SJSA1 (cell line): Measurements from ENCODE around the gene GGT1. TPM values are rescaled to one million over a fixed set of nuclear protein-coding genes. Genes with fewer than 3 reads are reported as not detected.
"Not testable (repeated sequence)": the region's sequence is repeated elsewhere in the genome, so short reads cannot be mapped to it uniquely, and the experiment has no call there.

Experiments
- DNase-seq, 2 experiments: peaks; one replicate each; pipeline ENCODE4 v3.0.0-alpha.2; 2015 to 2020; ENCODE audit warnings: low spot score in 2 of 2, low read depth in 1 of 2
- H3K27ac ChIP-seq: fragments of 250-450 bp; sonication (Bioruptor Pico); 2 replicates; pipeline ENCODE4 v1.5.1; 2020; ENCODE audit warnings: mild to moderate bottlenecking, moderate library complexity
- H3K27me3 ChIP-seq: fragments of 250-450 bp; sonication (Bioruptor Pico); replicated peaks from 2 replicates; pipeline ENCODE4 v1.5.1; 2020; ENCODE audit warnings: mild to moderate bottlenecking, moderate library complexity
- H3K36me3 ChIP-seq: fragments of 250-450 bp; sonication (Bioruptor Pico); 2 replicates; pipeline ENCODE4 v1.5.1; 2020; ENCODE audit warnings: mild to moderate bottlenecking
- H3K4me1 ChIP-seq: fragments of 250-450 bp; sonication (Bioruptor Pico); replicated peaks from 2 replicates; pipeline ENCODE4 v1.6.1; 2021; ENCODE audit warnings: mild to moderate bottlenecking
- H3K4me3 ChIP-seq: fragments of 250-450 bp; sonication (Bioruptor Pico); 2 replicates; pipeline ENCODE4 v1.5.1; 2020; ENCODE audit warnings: mild to moderate bottlenecking
- H3K9me3 ChIP-seq: fragments of 250-450 bp; sonication (Bioruptor Pico); replicated peaks from 2 replicates; pipeline ENCODE4 v1.5.1; 2020; ENCODE audit warnings: mild to moderate bottlenecking
- total RNA-seq: library from RNA; depleted of rRNA; stranded (reverse); fragments of >200 nt; shearing (Covaris generic); gene quantifications from 2 replicates; pipeline ENCODE4 v1.2.3, GENCODE V29; 2014; rRNA removed

The GGT1 gene
- 0.06 and 0.61 TPM in 2 replicates for total RNA-seq

DNA sequence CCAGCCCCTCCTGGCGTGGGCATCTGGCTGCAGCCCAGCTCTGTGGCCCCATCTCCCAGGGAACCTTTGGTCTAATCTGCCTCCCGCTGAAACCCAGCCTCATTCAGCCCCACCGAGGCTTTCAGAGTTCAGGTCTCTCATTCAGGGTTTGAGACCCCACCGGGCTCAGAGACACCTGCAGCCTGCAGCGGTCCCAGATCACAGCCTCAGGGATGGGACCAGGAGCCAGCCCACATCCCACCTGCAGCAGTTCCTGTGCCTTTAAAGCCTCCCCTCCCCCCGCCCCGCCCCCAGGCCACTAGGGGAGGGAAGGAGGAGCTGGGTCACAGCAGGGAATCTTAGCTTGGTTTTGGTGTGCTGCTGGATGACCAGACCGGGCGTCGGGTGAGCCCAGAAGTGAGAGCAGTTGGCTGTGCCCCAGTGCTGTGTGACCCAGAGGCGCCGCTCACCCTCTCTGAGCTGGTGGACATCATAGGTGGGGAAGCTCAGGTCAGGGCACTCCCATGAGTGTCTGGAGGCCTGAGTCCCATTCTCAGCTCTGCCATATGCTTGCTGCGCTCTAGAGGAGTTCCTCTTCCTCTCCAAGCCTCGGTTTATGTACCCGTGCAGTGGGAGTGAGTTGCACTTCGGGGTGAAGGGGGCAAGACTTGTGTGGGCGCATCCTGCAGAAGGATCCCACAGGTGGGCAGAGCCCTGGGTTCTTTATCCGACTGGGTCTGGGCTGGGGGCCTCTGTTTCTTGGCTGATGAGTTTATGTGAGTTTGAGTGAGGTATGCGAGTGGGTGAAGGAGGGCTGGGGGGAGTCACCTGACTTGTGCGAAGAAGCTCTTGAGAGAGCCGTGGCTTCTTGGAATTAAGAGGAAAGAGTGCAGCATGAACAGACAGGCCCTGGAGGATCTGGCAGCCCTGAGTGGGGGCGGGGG is at the start of gene GGT1:
Gene GGT1, plus strand, starts transcription at position 347 of the 923 bp plus-strand sequence. CDS start 7,889 bp downstream, outside the sequence.
- H3K27me3 ChIP-seq, DNase-seq, H3K4me3 ChIP-seq, H3K4me1 ChIP-seq, H3K36me3 ChIP-seq, H3K27ac ChIP-seq, H3K9me3 ChIP-seq: not testable (repeated sequence)

DNA sequence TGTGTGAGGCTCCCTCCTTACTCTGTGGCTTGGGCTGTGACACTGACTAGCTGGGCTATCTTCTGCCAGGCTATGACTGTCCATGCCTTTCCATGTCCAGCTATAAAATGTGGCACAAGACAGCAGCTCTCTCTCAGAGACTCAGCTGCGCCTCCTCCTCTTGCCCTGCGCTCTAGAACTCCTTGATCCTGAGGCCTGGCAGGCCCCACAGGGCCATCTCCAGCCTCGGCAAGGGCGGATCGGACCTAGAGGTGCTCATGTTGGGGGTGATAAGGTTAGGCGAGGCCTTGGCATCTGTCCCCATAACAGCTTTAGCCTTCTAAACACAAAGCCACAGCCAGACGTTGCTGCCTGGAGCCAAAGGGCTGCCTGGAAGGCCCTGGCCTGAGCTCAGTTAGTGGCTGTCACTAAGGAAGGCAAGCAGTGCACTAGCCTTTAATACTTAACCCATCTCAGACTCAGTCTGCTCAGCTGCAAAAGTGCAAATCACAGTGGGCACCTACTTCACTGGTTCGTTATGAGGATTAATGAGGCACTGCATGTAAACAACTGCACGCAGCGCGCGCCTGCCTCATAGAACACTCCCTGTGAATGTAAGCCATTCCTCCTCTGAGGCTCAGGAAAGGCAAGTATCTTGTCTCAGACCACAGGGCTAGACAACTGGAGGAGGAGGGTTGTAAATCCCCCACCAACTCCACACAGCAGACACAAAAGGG is 49.2 kb upstream of the GGT1 start:
- H3K27me3 ChIP-seq = no peaks in the 10 kb centered on the region
- peak overlapping the region; percentile 89 for H3K4me3 ChIP-seq
- peak overlapping the region; percentile 72; the same call in 1 of the 2 replicates for H3K27ac ChIP-seq
- peaks cover 18% of the 10 kb centered on the region for H3K4me1 ChIP-seq
- peaks cover 59% of the 10 kb centered on the region for H3K36me3 ChIP-seq
- DNase-seq = no peak
- H3K9me3 ChIP-seq = no peaks in the 10 kb centered on the region

DNA sequence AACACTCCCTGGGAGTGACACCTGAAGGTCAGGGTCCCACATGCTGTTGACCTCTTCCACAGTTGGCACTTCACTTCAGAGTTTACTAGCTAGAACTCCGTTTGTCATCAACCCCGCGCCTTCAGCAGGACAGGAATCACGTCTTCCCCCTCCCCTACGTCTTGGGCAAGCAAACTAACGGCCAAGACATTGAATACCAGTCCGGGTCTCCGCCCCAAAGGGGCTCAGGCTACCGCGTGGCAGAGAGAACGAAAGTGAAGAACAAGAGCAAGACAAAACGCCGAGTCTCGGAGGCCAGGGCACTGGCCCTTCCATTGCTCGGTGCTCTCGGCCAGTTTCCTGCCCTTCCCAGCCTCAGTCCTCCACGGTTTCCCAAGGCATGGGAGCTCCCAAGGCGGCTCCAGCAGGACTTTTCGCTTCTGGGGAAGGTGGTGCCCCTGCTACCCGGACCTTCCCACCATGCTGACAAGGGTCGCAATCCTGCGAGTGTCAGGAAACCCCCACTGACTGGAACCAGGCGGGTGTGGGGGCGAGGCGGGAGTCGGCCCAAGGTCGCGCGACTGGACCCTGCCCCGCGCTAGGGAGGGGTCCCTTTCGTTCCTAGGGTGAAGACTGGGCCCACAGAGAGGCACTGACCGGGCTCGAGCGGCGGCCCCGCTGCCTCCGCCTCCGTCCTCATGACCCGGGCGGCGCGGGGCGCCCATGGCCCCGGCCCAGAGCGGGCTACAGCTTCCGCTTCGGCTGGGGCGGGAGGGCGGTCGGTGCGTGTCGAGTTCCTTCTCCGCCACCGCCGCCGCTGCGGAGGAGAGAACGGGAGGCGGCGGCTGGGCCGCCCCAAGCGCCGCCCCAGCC is 48.5 kb upstream of the GGT1 start, which contains the start of gene GUCD1:
Gene GUCD1, minus strand, starts transcription at position 826 of the 852 bp plus-strand sequence. Its CDS starts 147 bp downstream, at position 679.
- Histone ChIP-seq H3K4me1 (peaks cover 18% of the 10 kb centered on the region), H3K36me3 (peaks cover 59% of the 10 kb centered on the region), H3K9me3 (no peaks in the 10 kb centered on the region), H3K4me3 (peak within 1 kb of the TSS; percentile 89), H3K27me3 (no peaks in the 10 kb centered on the region), H3K27ac (peak within 1 kb of the TSS; percentile 95)
- peak; percentile 49 to 55 for DNase-seq

DNA sequence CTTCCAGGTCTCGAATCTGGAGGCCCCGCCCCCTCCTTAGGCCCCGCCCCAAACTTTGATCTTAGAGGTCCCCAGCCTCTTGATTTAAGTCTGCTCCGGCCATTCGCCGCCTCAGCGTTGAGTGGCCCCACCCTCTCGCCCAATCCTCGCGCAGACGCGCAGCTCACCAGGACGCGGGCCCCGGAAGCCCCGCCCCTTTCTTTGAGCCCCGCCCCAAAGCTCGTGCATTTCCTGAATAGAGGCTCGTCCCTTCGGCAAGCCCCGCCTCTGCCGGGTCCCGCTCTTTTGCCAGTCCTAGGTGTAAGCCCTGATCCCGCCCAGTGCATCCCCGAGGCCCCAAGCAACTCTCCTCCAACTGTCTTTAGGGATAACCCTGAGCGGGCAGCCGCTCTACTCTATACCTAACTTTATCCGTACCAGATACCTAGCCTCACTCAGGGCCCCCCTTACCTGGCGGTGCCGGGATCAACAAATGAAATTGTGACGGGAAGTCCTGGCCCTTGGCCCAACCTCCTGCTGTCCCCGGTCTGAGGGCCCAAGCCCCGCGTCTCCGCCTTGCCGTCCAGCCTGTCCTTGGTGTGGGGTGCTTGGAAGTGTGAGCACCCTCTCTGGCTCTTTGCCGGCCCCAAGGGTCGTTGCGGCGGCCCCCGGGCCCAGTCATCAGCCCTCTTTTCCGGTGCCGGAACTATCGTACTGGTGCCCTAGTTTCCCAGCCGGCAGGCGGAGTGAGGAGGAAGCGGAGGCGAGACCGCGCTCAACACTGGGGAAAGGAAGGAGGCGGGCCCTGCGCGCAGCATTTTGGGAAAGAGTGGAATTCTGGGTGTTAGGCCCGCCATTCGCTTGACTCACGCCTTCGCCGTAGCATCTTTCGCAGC is 47.6 kb upstream of the GGT1 start, which contains the start of gene SNRPD3:
Gene SNRPD3, plus strand, starts transcription at position 835 of the 875 bp plus-strand sequence. CDS start 1,676 bp downstream, outside the sequence.
- peak; percentile 98 to 99 for DNase-seq
- Histone ChIP-seq H3K9me3 (no peaks in the 10 kb centered on the region), H3K4me1 (peaks cover 18% of the 10 kb centered on the region), H3K27me3 (no peaks in the 10 kb centered on the region), H3K27ac (peak within 1 kb of the TSS; percentile 95), H3K36me3 (peaks cover 53% of the 10 kb centered on the region), H3K4me3 (peak within 1 kb of the TSS; percentile 89)

DNA sequence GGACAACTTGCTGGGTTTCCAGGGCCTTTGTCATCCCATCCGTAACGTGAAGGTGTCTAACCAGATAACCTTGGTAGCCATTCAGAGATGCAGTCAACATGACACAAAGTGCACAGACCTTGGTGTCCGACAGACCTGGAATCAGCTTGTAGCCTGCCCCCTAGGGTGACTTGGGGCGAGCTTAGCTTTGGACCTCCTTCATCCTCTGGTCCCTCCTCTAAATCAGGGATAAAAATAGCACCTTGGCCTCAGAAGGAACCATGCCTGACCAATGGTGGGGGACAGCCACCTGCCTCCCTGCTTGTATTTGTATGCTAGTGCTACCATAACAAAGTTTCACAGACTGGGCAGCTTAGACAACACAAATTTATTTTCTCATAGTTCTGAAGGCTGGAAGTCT is 43.5 kb upstream of the GGT1 start:
- Histone ChIP-seq H3K9me3 (no peaks in the 10 kb centered on the region), H3K4me3 (no peak overlapping the region), H3K36me3 (peaks cover 70% of the 10 kb centered on the region), H3K27me3 (no peaks in the 10 kb centered on the region), H3K27ac (no peak overlapping the region), H3K4me1 (peaks cover 6% of the 10 kb centered on the region; the same call in 1 of the 2 replicates)
- no peak for DNase-seq

DNA sequence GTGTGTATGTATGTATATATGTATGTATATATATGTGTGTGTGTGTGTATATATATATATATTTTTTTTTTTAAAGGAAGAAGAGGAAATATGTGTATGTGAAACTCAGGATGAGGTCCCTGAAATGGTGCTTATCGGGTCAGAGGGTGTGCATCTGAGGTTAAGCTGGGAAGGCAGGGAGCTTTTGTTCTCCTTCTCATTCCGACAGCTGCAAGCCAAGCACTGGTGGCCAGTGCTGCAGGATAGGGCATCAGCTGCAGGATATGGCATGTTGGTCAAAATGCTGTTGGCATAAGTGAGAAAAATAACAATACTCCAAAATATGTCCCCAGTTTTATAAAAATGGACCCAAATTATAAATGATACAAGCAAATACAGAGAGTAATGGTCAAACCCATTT is 39.7 kb upstream of the GGT1 start:
- Histone ChIP-seq H3K4me3 (no peak overlapping the region), H3K9me3 (no peaks in the 10 kb centered on the region), H3K27me3 (no peaks in the 10 kb centered on the region), H3K4me1 (peaks cover 14% of the 10 kb centered on the region), H3K27ac (no peak overlapping the region), H3K36me3 (peaks cover 75% of the 10 kb centered on the region)
- DNase-seq = no peak

DNA sequence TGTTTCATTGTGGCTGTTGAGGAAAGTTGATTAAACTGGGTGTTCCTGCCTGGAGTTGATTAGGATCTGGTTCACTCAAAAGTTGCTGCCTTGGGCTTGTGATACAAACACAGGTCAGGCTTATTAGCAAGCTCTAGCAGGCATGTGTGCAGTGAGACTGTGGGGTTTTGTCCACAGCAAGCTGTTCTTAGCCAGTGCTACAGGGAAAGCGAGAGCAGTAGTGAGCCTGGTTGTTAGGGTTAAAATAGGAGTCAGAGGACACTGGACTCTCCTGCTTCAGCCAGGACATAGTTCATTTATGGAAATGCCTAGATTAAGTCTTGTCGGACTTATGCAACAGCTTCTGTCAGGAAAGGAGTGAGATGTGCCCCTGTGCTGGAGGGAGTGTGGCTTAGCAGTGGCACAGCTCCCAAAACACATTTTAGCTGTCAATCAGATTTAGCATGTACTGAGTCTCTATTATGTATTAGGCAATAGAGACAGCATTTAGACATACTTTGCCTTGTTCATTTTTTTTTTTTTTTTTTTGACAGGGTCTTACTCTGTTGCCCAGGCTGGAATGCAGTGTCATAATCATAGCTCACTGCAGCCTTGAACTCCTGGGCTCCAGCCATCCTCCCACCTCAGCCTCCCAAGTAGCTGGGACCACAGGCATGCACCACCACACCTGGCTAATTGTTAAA is 38.5 kb upstream of the GGT1 start:
- DNase-seq = no peak
- no peaks in the 10 kb centered on the region for H3K9me3 ChIP-seq
- H3K4me3 ChIP-seq = no peak overlapping the region
- peaks cover 73% of the 10 kb centered on the region for H3K36me3 ChIP-seq
- H3K4me1 ChIP-seq = peaks cover 14% of the 10 kb centered on the region
- no peaks in the 10 kb centered on the region for H3K27me3 ChIP-seq
- no peak overlapping the region for H3K27ac ChIP-seq

DNA sequence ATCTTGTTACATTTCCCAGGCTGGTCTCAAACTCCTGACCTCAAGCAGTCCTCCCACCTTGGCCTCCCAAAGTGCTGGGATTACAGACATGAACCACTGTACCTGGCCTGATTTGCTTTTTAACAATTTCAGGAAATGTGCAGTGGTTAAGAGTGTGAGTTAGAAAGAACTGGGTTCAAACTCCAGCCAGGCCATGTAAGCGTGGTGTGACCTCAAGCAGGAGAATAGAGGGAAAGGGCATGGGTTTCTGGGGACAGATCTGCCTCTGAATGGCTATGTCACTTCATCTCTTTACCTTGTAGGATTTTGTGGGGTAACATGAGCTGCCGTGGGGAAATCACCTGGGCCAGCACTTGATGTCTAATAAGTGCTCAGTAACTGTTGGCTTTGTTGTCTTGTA is 37.9 kb upstream of the GGT1 start:
- H3K36me3 ChIP-seq = peaks cover 75% of the 10 kb centered on the region
- H3K9me3 ChIP-seq = no peaks in the 10 kb centered on the region
- DNase-seq = no peak
- H3K4me1 ChIP-seq = peaks cover 14% of the 10 kb centered on the region
- H3K27me3 ChIP-seq = no peaks in the 10 kb centered on the region
- no peak overlapping the region for H3K4me3 ChIP-seq
- H3K27ac ChIP-seq = no peak overlapping the region

DNA sequence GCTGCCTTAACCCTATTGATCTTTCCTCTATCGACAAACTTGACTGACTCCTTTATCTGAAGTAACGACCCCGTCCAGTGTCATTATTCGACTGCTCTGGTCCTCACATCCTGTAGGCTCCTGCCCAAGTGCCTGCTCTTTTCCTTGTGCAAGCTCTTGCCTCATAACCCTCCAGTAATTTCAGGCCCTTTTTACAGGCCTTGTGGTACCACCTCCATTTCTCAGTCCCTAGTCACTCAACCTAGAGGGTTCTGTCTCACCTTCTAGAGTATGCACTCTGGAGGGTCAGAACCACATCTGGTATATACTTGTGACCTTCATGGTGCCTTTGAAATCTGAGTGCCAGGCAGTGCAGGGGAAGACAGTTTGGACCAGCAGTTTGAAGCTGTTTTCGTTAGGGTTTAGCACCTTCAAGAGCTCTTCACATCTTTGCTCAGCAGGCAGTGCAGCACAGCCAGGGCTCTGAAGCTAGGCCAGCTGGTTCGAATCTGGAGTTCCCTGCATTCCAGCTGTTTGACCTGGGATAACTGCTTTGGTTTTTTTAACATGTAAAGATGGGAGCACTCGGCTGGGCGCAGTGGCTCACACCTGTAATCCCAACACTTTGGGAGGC is 36.0 kb upstream of the GGT1 start:
- H3K27ac ChIP-seq = no peak overlapping the region
- H3K4me1 ChIP-seq = peaks cover 14% of the 10 kb centered on the region
- no peaks in the 10 kb centered on the region for H3K9me3 ChIP-seq
- DNase-seq = no peak
- peaks cover 79% of the 10 kb centered on the region for H3K36me3 ChIP-seq
- H3K4me3 ChIP-seq = no peak overlapping the region
- H3K27me3 ChIP-seq = no peaks in the 10 kb centered on the region

DNA sequence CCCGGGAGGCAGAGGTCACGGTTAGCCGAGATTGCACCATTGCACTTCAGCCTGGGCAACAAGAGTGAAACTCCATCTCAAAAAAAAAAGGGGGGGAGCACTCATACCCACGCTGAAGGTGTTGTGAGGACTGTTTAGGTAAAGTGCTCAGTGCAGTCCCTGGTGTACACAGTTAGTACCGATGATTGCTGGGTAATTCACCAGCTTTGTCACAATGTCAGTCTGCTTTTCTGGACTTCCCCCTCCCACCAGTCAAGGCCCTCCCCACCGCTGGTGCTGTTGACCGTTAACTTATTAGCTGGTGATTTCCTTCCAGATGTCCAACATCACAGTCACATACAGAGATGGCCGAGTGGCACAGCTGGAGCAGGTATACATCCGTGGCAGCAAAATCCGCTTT is 35.3 kb upstream of the GGT1 start:
- Histone ChIP-seq H3K4me3 (no peak overlapping the region), H3K27me3 (no peaks in the 10 kb centered on the region), H3K36me3 (peaks cover 79% of the 10 kb centered on the region), H3K27ac (no peak overlapping the region), H3K9me3 (no peaks in the 10 kb centered on the region), H3K4me1 (peaks cover 14% of the 10 kb centered on the region)
- no peak for DNase-seq

DNA sequence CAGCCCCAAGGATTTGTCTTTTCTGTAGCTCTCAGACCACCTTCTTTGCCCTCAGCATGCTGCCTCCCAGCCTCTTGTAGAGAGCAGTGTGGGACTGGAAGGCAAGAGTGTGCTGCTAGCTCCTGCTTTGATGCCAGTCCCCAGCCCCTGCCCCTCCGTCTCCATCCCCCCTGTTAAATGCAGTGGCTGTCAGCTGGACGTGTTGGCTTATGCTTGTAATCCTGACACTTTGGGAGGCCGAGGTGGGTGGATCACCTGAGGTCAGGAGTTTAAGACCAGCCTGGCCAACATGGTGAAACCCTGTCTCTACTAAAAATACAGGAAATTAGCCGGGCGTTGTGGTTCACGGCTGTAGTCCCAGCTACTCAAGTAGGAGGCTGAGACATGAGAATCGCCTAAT is 31.7 kb upstream of the GGT1 start:
- H3K4me3 ChIP-seq = no peak overlapping the region
- DNase-seq = no peak
- H3K4me1 ChIP-seq = peaks cover 8% of the 10 kb centered on the region
- no peak overlapping the region for H3K27ac ChIP-seq
- H3K36me3 ChIP-seq = peaks cover 76% of the 10 kb centered on the region
- H3K9me3 ChIP-seq = no peaks in the 10 kb centered on the region
- no peaks in the 10 kb centered on the region for H3K27me3 ChIP-seq

DNA sequence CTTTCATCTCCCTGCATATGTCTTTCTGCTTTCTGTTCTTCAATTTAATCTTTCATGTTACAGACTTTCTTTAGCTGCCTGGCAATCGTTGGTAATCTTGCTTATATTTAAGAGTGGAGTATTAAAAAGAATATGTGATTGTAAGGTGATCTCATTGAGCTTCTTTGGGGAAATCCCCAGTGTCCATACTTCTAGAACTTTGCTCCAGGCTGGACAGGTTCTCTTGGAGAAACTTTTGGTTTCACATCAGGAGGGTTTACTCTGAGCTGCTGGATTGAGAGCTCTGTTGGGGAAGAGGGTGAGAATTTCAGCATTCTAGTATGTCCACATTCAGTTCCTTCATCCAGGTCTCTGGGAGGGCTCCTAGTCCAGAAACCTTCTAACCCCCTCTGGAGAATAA is 26.2 kb upstream of the GGT1 start:
- Histone ChIP-seq H3K4me3 (no peak overlapping the region), H3K4me1 (no peaks in the 10 kb centered on the region), H3K27ac (no peak overlapping the region), H3K9me3 (no peaks in the 10 kb centered on the region), H3K27me3 (no peaks in the 10 kb centered on the region), H3K36me3 (peaks cover 45% of the 10 kb centered on the region)
- DNase-seq = no peak
